Keratinocyte (primary cell): ENCODE results near the gene COL25A1. TPM values are rescaled to one million over a fixed set of nuclear protein-coding genes. Genes with fewer than 3 reads are reported as not detected.

Experiments used
- DNase-seq: peaks from one replicate; pipeline ENCODE4 v3.0.0-alpha.2; 2011; ENCODE audit warnings: low read depth, missing footprints, low spot score
- FAIRE-seq: peaks from 2 replicates; lab custom pipeline; 2011; peaks lifted over from hg19 to GRCh38; lab: Jason Lieb, UNC
- H2AFZ ChIP-seq: 2 replicates; pipeline ENCODE4 v1.6.0; 2012; ENCODE audit warnings: low read length, control low read depth, inconsistent platforms; ENCODE audit not compliant: control insufficient read depth
- H3K27ac ChIP-seq: 2 replicates; pipeline ENCODE4 v1.5.1; 2011; ENCODE audit warnings: low read length; ENCODE audit not compliant: control insufficient read depth, insufficient read depth
- H3K27me3 ChIP-seq: 3 replicates; pipeline ENCODE4 v1.6.0; 2011; ENCODE audit warnings: low read length; ENCODE audit not compliant: control insufficient read depth, insufficient read depth; ENCODE audit errors: extremely low read depth
- H3K36me3 ChIP-seq, 2 experiments: 2 replicates in 1 of 2; 3 replicates in 1 of 2; pipeline ENCODE4 v1.5.1; 2011; ENCODE audit warnings: low read length in 2 of 2, mild to moderate bottlenecking in 1 of 2; ENCODE audit not compliant: control insufficient read depth in 2 of 2, insufficient read depth in 2 of 2; ENCODE audit errors: extremely low read depth in 1 of 2
- H3K4me1 ChIP-seq: 3 replicates; pipeline ENCODE4 v1.5.1; 2011; ENCODE audit warnings: low read length; ENCODE audit not compliant: control insufficient read depth, insufficient read depth; ENCODE audit errors: extremely low read depth
- H3K4me2 ChIP-seq: 3 replicates; pipeline ENCODE4 v1.6.0; 2011; ENCODE audit warnings: low read depth, low read length; ENCODE audit not compliant: control insufficient read depth, insufficient read depth; ENCODE audit errors: extremely low read depth
- H3K4me3 ChIP-seq, 3 experiments: fragments of 200-600 bp in 1 of 3; sonication (generic) in 1 of 3; 2 replicates in 2 of 3; 3 replicates in 1 of 3; pipeline ENCODE4 v1.5.1; 2011 to 2016; ENCODE audit warnings: low read length in 3 of 3, mild to moderate bottlenecking in 3 of 3, control low read depth in 2 of 3, inconsistent platforms in 1 of 3, low read depth in 1 of 3, mixed read lengths in 1 of 3, mixed run types in 1 of 3, moderate library complexity in 1 of 3; ENCODE audit not compliant: control insufficient read depth in 2 of 3, insufficient read depth in 2 of 3; ENCODE audit errors: extremely low read depth in 1 of 3
- H3K79me2 ChIP-seq: 2 replicates; pipeline ENCODE4 v1.6.0; 2012; ENCODE audit warnings: low read length; ENCODE audit not compliant: control insufficient read depth, insufficient read depth
- H3K9ac ChIP-seq: 3 replicates; pipeline ENCODE4 v1.6.0; 2011; ENCODE audit warnings: low read length; ENCODE audit not compliant: control insufficient read depth, insufficient read depth; ENCODE audit errors: extremely low read depth
- H3K9me1 ChIP-seq: 3 replicates; pipeline ENCODE4 v1.6.0; 2011; ENCODE audit warnings: low read length; ENCODE audit not compliant: control insufficient read depth, insufficient read depth; ENCODE audit errors: extremely low read depth
- H3K9me3 ChIP-seq: 2 replicates; pipeline ENCODE4 v1.5.1; 2012; ENCODE audit warnings: low read depth, low read length; ENCODE audit not compliant: control insufficient read depth
- H4K20me1 ChIP-seq: 3 replicates; pipeline ENCODE4 v1.6.0; 2011; ENCODE audit warnings: low read length; ENCODE audit not compliant: control insufficient read depth, insufficient read depth; ENCODE audit errors: extremely low read depth
- EZH2 ChIP-seq: IDR thresholded peaks from one replicate; pipeline ENCODE4 v1.6.1; 2012; ENCODE audit warnings: inconsistent platforms, mild to moderate bottlenecking, low read length, moderate library complexity
- dilution Hi-C: fragments of 300-500 bp; cut with MboI; formaldehyde crosslinking; loops from one replicate; pipeline ENCODE4 v1.7.0; 2020; ENCODE audit warnings: low sequenced_read_pairs; ENCODE audit not compliant: extremely low pct_ligation_motif_present
- polyA plus RNA-seq, 5 experiments: library from polyadenylated mRNA; depleted of rRNA in 3 of 5; stranded (reverse) in 3 of 5; stranded (forward) in 1 of 5; unstranded in 1 of 5; fragments of >200 nt; gene quantifications; 1 replicate in 1 of 5; 2 replicates in 3 of 5; 3 replicates in 1 of 5; pipeline versions ENCODE4 v1.2.1 to v1.2.3, GENCODE V29; 2011 to 2012; ENCODE audit warnings: missing spikeins in 2 of 5, low read depth in 1 of 5, low replicate concordance in 1 of 5
- TF ChIP-seq, protein P1 (sequence below), 3 experiments: IDR thresholded peaks in 1 of 3; conservative IDR thresholded peaks in 1 of 3; optimal IDR thresholded peaks in 1 of 3; 2 replicates in 2 of 3; 3 replicates in 1 of 3; pipeline versions ENCODE3 to v1.5.1; 2011; ENCODE audit warnings: low read length in 3 of 3, mild to moderate bottlenecking in 3 of 3, moderate library complexity in 2 of 3, control low read depth in 1 of 3, inconsistent platforms in 1 of 3; ENCODE audit not compliant: insufficient read depth in 2 of 3; ENCODE audit errors: extremely low read depth in 1 of 3

COL25A1 gene
- polyA plus RNA-seq, 1 donor (not counting 4 experiments of a cell fraction or from before 2014, with no cell fraction given), result not detected

- H3K9me3 ChIP-seq, result no peaks in the 10 kb centered on the region
- H3K9ac ChIP-seq, result no peak overlapping the region
- no peaks in the 10 kb centered on the region for H3K36me3 ChIP-seq
- no peak for DNase-seq
- no peak overlapping the region for H3K27ac ChIP-seq
- H3K4me2 ChIP-seq, result no peak overlapping the region
- no peaks in the 10 kb centered on the region for H3K27me3 ChIP-seq
- H3K79me2 ChIP-seq, result no peaks in the 10 kb centered on the region
- dilution Hi-C loops, result no loop called here
- no peaks in the 10 kb centered on the region for H4K20me1 ChIP-seq
- H2AFZ ChIP-seq, result no peak overlapping the region
- H3K4me1 ChIP-seq, result no peaks in the 10 kb centered on the region
- no peak for TF ChIP-seq EZH2
- TF ChIP-seq, protein P1, sequence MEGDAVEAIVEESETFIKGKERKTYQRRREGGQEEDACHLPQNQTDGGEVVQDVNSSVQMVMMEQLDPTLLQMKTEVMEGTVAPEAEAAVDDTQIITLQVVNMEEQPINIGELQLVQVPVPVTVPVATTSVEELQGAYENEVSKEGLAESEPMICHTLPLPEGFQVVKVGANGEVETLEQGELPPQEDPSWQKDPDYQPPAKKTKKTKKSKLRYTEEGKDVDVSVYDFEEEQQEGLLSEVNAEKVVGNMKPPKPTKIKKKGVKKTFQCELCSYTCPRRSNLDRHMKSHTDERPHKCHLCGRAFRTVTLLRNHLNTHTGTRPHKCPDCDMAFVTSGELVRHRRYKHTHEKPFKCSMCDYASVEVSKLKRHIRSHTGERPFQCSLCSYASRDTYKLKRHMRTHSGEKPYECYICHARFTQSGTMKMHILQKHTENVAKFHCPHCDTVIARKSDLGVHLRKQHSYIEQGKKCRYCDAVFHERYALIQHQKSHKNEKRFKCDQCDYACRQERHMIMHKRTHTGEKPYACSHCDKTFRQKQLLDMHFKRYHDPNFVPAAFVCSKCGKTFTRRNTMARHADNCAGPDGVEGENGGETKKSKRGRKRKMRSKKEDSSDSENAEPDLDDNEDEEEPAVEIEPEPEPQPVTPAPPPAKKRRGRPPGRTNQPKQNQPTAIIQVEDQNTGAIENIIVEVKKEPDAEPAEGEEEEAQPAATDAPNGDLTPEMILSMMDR (optimal IDR thresholded peaks at IDR 0.05 in 1 of 3, IDR thresholded peaks at IDR 0.05 in 1 of 3, conservative IDR thresholded peaks at IDR 0.05 in 1 of 3; ENCODE audit: extremely low read depth in 1 of 3, insufficient read depth in 2 of 3, low read length in 3 of 3), result no peak
- no peak overlapping the region for H3K4me3 ChIP-seq
- FAIRE-seq, result no peak
- H3K9me1 ChIP-seq, result no peaks in the 10 kb centered on the region
These were observed 36.2 kb downstream of the COL25A1 start for GRCh38 chr4:109266236-109266635.

GRCh38 chr4:109263721-109264120 lies 38.7 kb downstream of the COL25A1 start:
- no peaks in the 10 kb centered on the region for H3K36me3 ChIP-seq
- no peak for FAIRE-seq
- no peaks in the 10 kb centered on the region for H3K27me3 ChIP-seq
- H3K4me1 ChIP-seq, result no peaks in the 10 kb centered on the region
- H3K79me2 ChIP-seq, result no peaks in the 10 kb centered on the region
- H3K9me1 ChIP-seq, result no peaks in the 10 kb centered on the region
- no peak overlapping the region for H3K9ac ChIP-seq
- no peak overlapping the region for H3K4me2 ChIP-seq
- no peak overlapping the region for H3K4me3 ChIP-seq
- H2AFZ ChIP-seq, result no peak overlapping the region
- TF ChIP-seq EZH2, result no peak
- TF ChIP-seq, protein P1 (optimal IDR thresholded peaks at IDR 0.05 in 1 of 3, IDR thresholded peaks at IDR 0.05 in 1 of 3, conservative IDR thresholded peaks at IDR 0.05 in 1 of 3; ENCODE audit: extremely low read depth in 1 of 3, insufficient read depth in 2 of 3, low read length in 3 of 3), result no peak
- no peak overlapping the region for H3K27ac ChIP-seq
- DNase-seq, result no peak
- H3K9me3 ChIP-seq, result no peaks in the 10 kb centered on the region
- dilution Hi-C loops, result no loop called here
- no peaks in the 10 kb centered on the region for H4K20me1 ChIP-seq
